ENCODE measurements around the gene HHLA2. TPM values are rescaled to one million over a fixed set of nuclear protein-coding genes. Genes with fewer than 3 reads are reported as not detected.

HHLA2 gene
- total and polyA plus RNA-seq, 11 donors, result 0.08 TPM; not detected in 10

GRCh38 chr3:108342837-108343486, 46.6 kb downstream of the HHLA2 start:
- no peak overlapping the region for H3K4me3 ChIP-seq
- TF ChIP-seq POLR2A (IDR thresholded peaks at IDR 0.05) (no peak), CTCF (IDR thresholded peaks at IDR 0.05) (no peak)
- 52 to 74% (median 66%) methylated on average over 4 of the region's 4 CpGs for WGBS, 4 donors
- H3K36me3 ChIP-seq, result no peaks in the 10 kb centered on the region
- H3K27me3 ChIP-seq, result no peaks in the 10 kb centered on the region
- ATAC-seq (no peak), DNase-seq (no peak)
- intact Hi-C loops (cut with DNase I), result no loop called here
- H3K9me3 ChIP-seq, result no peaks in the 10 kb centered on the region
- H3K27ac ChIP-seq, result no peak overlapping the region
- H3K4me1 ChIP-seq, result peaks cover 0 to 3% (median 0%) of the 10 kb centered on the region in 12 donors

GRCh38 chr3:108343491-108343890, 47.1 kb downstream of the HHLA2 start:
- intact Hi-C loops (cut with DNase I), result no loop called here
- DNase-seq (no peak), ATAC-seq (no peak)
- H3K27ac ChIP-seq, result no peak overlapping the region
- no peak overlapping the region for H3K4me3 ChIP-seq
- H3K36me3 ChIP-seq, result no peaks in the 10 kb centered on the region
- WGBS, 4 donors, result 70 to 80% (median 73%) methylated on average over 4 of the region's 4 CpGs
- peaks cover 0 to 3% (median 0%) of the 10 kb centered on the region in 12 donors for H3K4me1 ChIP-seq
- H3K9me3 ChIP-seq, result no peaks in the 10 kb centered on the region
- no peaks in the 10 kb centered on the region for H3K27me3 ChIP-seq
- TF ChIP-seq CTCF (IDR thresholded peaks at IDR 0.05) (no peak), POLR2A (IDR thresholded peaks at IDR 0.05) (no peak)

DNA sequence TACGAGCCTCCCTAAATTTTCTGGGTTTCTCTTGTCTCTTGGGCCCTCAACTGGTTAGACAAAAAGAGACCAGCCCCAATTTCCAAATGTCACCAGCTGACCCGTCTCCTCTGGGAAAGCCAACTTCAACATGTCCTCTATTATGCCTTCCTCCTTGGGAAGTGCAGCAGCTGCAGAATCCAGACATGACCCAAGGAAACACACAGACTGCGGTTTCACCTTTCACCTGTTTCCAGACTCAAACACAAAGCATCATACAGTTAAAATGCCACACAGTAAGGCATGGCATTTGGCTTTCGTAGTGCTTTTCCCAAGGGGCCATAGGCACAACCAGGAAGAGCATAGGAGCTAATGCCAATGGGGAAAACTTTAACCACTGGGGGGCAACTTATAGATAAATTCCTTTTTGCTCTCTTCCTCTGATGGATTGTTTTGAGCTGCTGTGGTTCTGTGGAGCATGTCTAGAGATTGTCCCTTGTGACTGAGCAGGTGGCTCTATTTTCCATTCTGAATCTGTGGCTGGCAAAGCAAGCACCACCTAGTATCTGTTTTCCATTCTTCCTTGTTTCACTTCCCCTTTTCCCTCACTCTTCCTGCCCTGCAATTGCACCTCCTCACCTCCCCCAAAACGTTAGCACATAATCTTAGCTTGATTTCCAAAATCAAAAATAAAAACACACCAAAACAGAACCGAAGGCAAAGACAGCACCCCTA, 49.3 kb downstream of the HHLA2 start:
- WGBS, 4 donors, result 43 to 75% (median 68%) methylated on average over 6 of the region's 6 CpGs
- TF ChIP-seq POLR2A (IDR thresholded peaks at IDR 0.05), result no peak
- H3K4me3 ChIP-seq, result no peak overlapping the region
- H3K36me3 ChIP-seq, result no peaks in the 10 kb centered on the region
- no peaks in the 10 kb centered on the region for H3K9me3 ChIP-seq
- DNase-seq, result no peak
- no peaks in the 10 kb centered on the region for H3K27me3 ChIP-seq
- intact Hi-C loops (cut with DNase I), result no loop called here
- H3K4me1 ChIP-seq, result peaks cover 0 to 3% (median 0%) of the 10 kb centered on the region in 12 donors
- ATAC-seq, result no peak
- no peak overlapping the region for H3K27ac ChIP-seq

DNA sequence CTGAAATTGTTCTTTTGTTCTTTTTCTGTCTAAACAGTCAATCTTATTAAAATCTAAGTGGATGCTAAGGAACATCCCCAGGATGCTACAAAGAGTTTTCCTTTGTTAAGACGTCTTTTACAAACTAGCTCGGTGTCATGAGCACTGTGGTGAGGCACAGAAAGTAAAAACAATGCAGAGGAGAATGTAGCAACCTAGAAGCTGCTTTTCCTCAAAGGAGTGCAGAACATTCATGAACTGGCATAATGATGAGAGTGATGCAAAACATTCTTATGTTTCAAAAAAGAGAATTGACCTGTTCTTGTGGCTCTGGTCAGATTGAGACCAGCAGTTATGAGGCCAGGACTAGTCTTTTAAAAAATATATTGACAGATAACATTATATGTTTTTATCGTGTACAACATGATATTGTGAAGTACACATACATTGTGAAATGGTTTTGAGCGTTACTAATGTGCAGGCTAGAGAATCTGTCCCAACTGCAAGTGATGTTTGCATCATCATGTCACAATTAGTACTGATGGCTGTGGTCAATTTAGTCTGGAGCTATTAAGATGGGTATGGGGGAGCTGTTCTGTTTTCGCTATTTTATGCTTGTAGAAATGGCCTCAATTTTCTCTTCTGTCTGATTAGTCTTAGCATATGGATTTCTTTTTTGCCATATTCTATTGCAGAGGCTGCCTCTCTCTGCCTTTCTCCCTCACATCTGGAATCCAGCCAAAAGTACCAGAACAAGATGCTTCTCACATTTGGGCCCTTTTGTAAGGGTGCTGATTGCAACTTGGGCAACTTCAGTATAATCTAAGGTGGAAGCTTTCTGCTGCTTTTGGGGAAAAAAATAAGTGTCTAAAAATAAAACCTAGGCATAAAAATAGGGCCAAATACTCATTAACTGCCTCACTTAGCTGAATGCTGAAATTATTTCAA, 50.2 kb downstream of the HHLA2 start:
- intact Hi-C loops (cut with DNase I), result no loop called here
- TF ChIP-seq POLR2A (IDR thresholded peaks at IDR 0.05), result no peak

GRCh38 chr3:108352176-108352575, 55.8 kb downstream of the HHLA2 start:
- Histone ChIP-seq H3K4me1 (no peaks in the 10 kb centered on the region), H3K27me3 (no peaks in the 10 kb centered on the region), H3K9me3 (no peaks in the 10 kb centered on the region), H3K27ac (no peak overlapping the region), H3K4me3 (no peak overlapping the region), H3K36me3 (no peaks in the 10 kb centered on the region)
- intact Hi-C loops (cut with DNase I), result no loop called here
- WGBS, 4 donors, result 54 to 81% (median 66%) methylated on average over 3 of the region's 3 CpGs
- ATAC-seq, result no peak
- no peak for TF ChIP-seq CTCF (IDR thresholded peaks at IDR 0.05)
- TF ChIP-seq POLR2A (IDR thresholded peaks at IDR 0.05), result no peak
- no peak for DNase-seq

More for the DNA sequence above, 50.2 kb downstream of the HHLA2 start:
- H3K4me3 ChIP-seq, result no peak overlapping the region
- no peaks in the 10 kb centered on the region for H3K36me3 ChIP-seq
- ATAC-seq, result no peak
- peaks cover 0 to 3% (median 0%) of the 10 kb centered on the region in 12 donors for H3K4me1 ChIP-seq
- no peaks in the 10 kb centered on the region for H3K9me3 ChIP-seq
- H3K27me3 ChIP-seq, result no peaks in the 10 kb centered on the region
- H3K27ac ChIP-seq, result no peak overlapping the region
- 83 to 88% (median 85%) methylated on average over 5 of the region's 5 CpGs for WGBS, 4 donors
- DNase-seq, result no peak

Data from heart left ventricle (tissue), 16 donors.